Spleen (tissue), 11 donors: ENCODE measurements around the gene CYP19A1. TPM values are rescaled to one million over a fixed set of nuclear protein-coding genes. Genes with fewer than 3 reads are reported as not detected.

Source experiments
- DNase-seq: peaks from one replicate; pipeline ENCODE4 v3.0.0-alpha.2; 2020
- H3K27ac ChIP-seq, 8 donors: fragments of 200-600 bp; sonication (generic) in 7 of 8; 1 replicate in 4 of 8; 2 replicates in 4 of 8; pipeline versions ENCODE4 v1.5.0 to v1.8.0; 2016 to 2021; ENCODE audit warnings: inconsistent platforms in 4 of 8, mild to moderate bottlenecking in 4 of 8, moderate library complexity in 1 of 8
- H3K27me3 ChIP-seq, 7 donors: fragments of 200-600 bp; sonication (generic) in 6 of 7; replicated peaks in 1 of 7; 1 replicate in 4 of 7; 2 replicates in 3 of 7; pipeline versions ENCODE4 v1.5.0 to v1.8.0; 2016 to 2021; ENCODE audit warnings: inconsistent platforms in 3 of 7, mild to moderate bottlenecking in 1 of 7
- H3K36me3 ChIP-seq, 6 donors: fragments of 200-600 bp; sonication (generic) in 5 of 6; 1 replicate in 4 of 6; 2 replicates in 2 of 6; pipeline versions ENCODE4 v1.5.0 to v1.8.0; 2016 to 2021; ENCODE audit warnings: inconsistent platforms in 2 of 6
- H3K4me1 ChIP-seq, 6 donors: fragments of 200-600 bp; sonication (generic) in 5 of 6; 1 replicate in 3 of 6; 2 replicates in 3 of 6; pipeline versions ENCODE4 v1.5.0 to v1.8.0; 2016 to 2021; ENCODE audit warnings: inconsistent platforms in 3 of 6
- H3K4me3 ChIP-seq, 8 donors: fragments of 200-600 bp; sonication (generic) in 7 of 8; 1 replicate in 4 of 8; 2 replicates in 4 of 8; pipeline versions ENCODE4 v1.5.0 to v1.8.0; 2016 to 2021; ENCODE audit warnings: inconsistent platforms in 4 of 8, mild to moderate bottlenecking in 4 of 8, moderate library complexity in 2 of 8
- H3K9me3 ChIP-seq, 8 donors: fragments of 200-600 bp; sonication (generic) in 7 of 8; 1 replicate in 4 of 8; 2 replicates in 4 of 8; pipeline versions ENCODE4 v1.5.0 to v1.8.0; 2016 to 2021; ENCODE audit warnings: inconsistent platforms in 4 of 8
- POLR2A ChIP-seq, 3 donors: fragments of 450-650 bp; IDR thresholded peaks; one replicate each; pipeline ENCODE4 v1.5.1; 2017; ENCODE audit warnings: antibody characterized with exemption in 3 of 3, mild to moderate bottlenecking in 1 of 3
- POLR2AphosphoS5 ChIP-seq, 3 donors: sonication (generic); formaldehyde crosslinking; IDR thresholded peaks; one replicate each; pipeline ENCODE4 v1.5.1; 2017; ENCODE audit warnings: antibody characterized with exemption in 3 of 3
- WGBS, 5 donors: extraction: QIAGEN DNeasy Blood & Tissue Kit in 3 of 5; methylation state at CpG; one replicate each; pipeline versions ENCODE4 v1.1.5 to v1.1.7; 2013 to 2018; 5-methylcytosine and 5-hydroxymethylcytosine counted together
- intact Hi-C: fragments of 100-400 bp; cut with DNase I; formaldehyde crosslinking; loops from one replicate; pipeline ENCODE4 v1.15.0; 2023; ENCODE audit warnings: low total_unique reads
- polyA plus RNA-seq, 3 donors: library from polyadenylated mRNA; stranded (reverse); fragments of 200-250 nt; gene quantifications; one replicate each; pipeline ENCODE4 v1.2.1, GENCODE V29; 2013
- total RNA-seq, 7 donors: library from RNA; depleted of rRNA in 3 of 7; stranded (reverse); fragments of >200 nt in 3 of 7; fragmentation: NEBNext Ultra II Directional in 4 of 7; extraction: Animal tissue kit (Norgen Biotek cat#: 25700) in 4 of 7; gene quantifications; one replicate each; pipeline versions ENCODE4 v1.1.0 to v1.2.1, GENCODE V29; 2016 to 2021
- TF ChIP-seq, protein P1 (sequence below), 11 experiments: fragments of 200-600 bp in 7 of 11; fragments of 450-650 bp in 4 of 11; sonication (generic) in 4 of 11; IDR thresholded peaks in 8 of 11; conservative IDR thresholded peaks in 3 of 11; 1 replicate in 7 of 11; 2 replicates in 4 of 11; pipeline versions ENCODE4 v1.4.0 to v1.8.0; 2016 to 2021; ENCODE audit warnings: antibody characterized with exemption in 11 of 11, inconsistent platforms in 4 of 11, mild to moderate bottlenecking in 1 of 11
- donor health status: healthy with polysubstance abuse.
- donor health status: DM: no; HTN: no; CAD: no; lungs with moderate emphysema.
- donor health status: DM: no; HTN: no; CAD: no.
- donor health status: Bipolar disorder and iron deficiency.
- donor health status: healthy.
- donor health status: DM: no; HTN: no; CAD: no.
- donor health status: DM: yes; HTN: yes; CAD: no.

Gene CYP19A1
- total and polyA plus RNA-seq, 10 donors, result 0.13 to 5.6 (median 0.96) TPM; not detected in 1

DNA sequence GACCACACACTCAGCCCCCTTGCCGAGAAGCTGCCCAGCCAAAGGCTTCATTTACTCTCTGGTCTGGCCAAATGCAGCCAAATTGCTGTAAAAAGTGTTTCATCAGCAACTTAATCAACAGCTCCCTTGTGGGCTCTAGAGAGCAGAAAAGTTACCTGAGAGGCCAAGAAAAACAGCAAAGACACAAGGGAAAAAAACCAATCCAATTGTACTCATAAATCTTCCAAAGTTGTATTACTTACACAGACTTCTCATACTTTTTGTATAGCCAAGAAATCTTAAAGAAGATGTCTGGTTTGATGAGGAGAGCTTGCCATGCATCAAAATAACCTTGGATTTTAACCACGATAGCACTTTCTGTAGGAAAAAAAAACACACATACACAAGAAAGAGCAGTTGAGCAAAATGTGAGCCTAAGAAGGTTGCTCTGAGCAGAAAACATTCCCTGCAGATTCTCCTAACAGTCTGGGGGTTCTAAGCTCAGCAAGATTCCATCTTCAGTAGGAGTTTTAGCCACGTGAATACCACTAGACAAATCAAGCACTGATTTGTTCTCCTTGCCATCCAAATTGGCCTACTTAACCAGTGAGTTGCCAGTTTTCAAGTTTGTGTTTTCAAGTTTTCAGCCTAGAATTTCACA lies 120.0 kb downstream of the CYP19A1 start:
- no peak for DNase-seq
- intact Hi-C loops, result no loop called here
- 57 to 81% (median 71%) methylated on average over 3 of the region's 3 CpGs for WGBS, 5 donors

DNA sequence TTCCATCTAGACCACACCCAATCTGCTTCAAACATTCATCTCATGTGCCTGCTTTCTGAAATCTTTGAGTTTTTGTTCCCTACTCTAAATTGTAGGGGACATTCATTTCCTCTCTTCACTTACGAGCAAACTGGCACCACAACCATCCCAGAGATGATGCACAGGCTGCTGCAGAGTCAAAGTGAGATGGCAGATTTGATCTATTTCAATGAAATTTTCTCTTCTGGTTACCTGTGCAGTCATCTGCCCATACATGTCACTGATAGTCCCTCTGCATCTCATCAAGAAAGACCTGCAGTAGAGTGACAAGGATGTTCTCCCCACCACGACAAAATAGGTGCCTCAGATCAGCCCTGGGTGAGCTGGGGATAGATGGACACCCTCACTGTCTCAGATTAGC lies 125.5 kb downstream of the CYP19A1 start:
- Histone ChIP-seq H3K36me3 (no peaks in the 10 kb centered on the region), H3K4me1 (no peaks in the 10 kb centered on the region), H3K27me3 (peaks cover 0 to 5% (median 0%) of the 10 kb centered on the region in 7 donors), H3K9me3 (no peaks in the 10 kb centered on the region), H3K27ac (no peak overlapping the region), H3K4me3 (no peak overlapping the region)
- no peak for TF ChIP-seq POLR2A (IDR thresholded peaks at IDR 0.05)
- TF ChIP-seq POLR2AphosphoS5 (IDR thresholded peaks at IDR 0.05), result no peak
- TF ChIP-seq, protein P1, sequence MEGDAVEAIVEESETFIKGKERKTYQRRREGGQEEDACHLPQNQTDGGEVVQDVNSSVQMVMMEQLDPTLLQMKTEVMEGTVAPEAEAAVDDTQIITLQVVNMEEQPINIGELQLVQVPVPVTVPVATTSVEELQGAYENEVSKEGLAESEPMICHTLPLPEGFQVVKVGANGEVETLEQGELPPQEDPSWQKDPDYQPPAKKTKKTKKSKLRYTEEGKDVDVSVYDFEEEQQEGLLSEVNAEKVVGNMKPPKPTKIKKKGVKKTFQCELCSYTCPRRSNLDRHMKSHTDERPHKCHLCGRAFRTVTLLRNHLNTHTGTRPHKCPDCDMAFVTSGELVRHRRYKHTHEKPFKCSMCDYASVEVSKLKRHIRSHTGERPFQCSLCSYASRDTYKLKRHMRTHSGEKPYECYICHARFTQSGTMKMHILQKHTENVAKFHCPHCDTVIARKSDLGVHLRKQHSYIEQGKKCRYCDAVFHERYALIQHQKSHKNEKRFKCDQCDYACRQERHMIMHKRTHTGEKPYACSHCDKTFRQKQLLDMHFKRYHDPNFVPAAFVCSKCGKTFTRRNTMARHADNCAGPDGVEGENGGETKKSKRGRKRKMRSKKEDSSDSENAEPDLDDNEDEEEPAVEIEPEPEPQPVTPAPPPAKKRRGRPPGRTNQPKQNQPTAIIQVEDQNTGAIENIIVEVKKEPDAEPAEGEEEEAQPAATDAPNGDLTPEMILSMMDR (IDR thresholded peaks at IDR 0.05 in 8 of 11, conservative IDR thresholded peaks at IDR 0.05 in 3 of 11), result no peak
- 74 to 84% (median 79%) methylated on average over 2 of the region's 2 CpGs for WGBS, 5 donors
- DNase-seq, result no peak
- intact Hi-C loops, result no loop called here

More for the DNA sequence above, 120.0 kb downstream of the CYP19A1 start:
- Histone ChIP-seq H3K4me1 (peaks cover 0 to 5% (median 0%) of the 10 kb centered on the region in 6 donors), H3K9me3 (no peaks in the 10 kb centered on the region), H3K27ac (no peak overlapping the region), H3K4me3 (no peak overlapping the region), H3K36me3 (no peaks in the 10 kb centered on the region), H3K27me3 (peaks cover 0 to 5% (median 0%) of the 10 kb centered on the region in 7 donors)
- TF ChIP-seq, protein P1 (IDR thresholded peaks at IDR 0.05 in 8 of 11, conservative IDR thresholded peaks at IDR 0.05 in 3 of 11), result no peak
- TF ChIP-seq POLR2A (IDR thresholded peaks at IDR 0.05) (no peak), POLR2AphosphoS5 (IDR thresholded peaks at IDR 0.05) (no peak)

DNA sequence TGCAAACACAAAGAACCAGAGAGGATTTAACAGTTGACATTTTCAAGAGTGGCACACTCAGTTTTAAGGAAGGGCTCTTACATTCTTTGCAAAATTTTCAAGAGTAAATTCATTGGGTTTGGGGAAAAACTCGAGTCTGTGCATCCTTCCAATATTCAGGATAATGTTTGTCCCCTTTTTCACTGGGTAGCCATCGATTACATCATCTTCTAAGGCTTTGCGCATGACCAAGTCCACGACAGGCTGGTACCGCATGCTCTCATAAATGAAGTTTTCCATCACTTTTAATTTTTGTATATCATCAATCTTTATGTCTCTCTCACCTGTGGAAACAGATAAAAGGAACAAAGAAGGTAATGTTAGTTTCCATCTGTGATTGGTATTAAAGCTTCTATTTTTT lies 126.2 kb downstream of the CYP19A1 start:
- H3K27ac ChIP-seq, result no peak overlapping the region
- peaks cover 0 to 5% (median 0%) of the 10 kb centered on the region in 7 donors for H3K27me3 ChIP-seq
- no peak overlapping the region for H3K4me3 ChIP-seq
- no peaks in the 10 kb centered on the region for H3K9me3 ChIP-seq
- WGBS, 5 donors, result 78 to 84% (median 79%) methylated on average over 5 of the region's 5 CpGs
- no peaks in the 10 kb centered on the region for H3K4me1 ChIP-seq
- no peaks in the 10 kb centered on the region for H3K36me3 ChIP-seq
- DNase-seq, result no peak
- intact Hi-C loops, result no loop called here
- TF ChIP-seq POLR2A (IDR thresholded peaks at IDR 0.05) (no peak), POLR2AphosphoS5 (IDR thresholded peaks at IDR 0.05) (no peak)
- TF ChIP-seq, protein P1 (IDR thresholded peaks at IDR 0.05 in 8 of 11, conservative IDR thresholded peaks at IDR 0.05 in 3 of 11), result no peak

DNA sequence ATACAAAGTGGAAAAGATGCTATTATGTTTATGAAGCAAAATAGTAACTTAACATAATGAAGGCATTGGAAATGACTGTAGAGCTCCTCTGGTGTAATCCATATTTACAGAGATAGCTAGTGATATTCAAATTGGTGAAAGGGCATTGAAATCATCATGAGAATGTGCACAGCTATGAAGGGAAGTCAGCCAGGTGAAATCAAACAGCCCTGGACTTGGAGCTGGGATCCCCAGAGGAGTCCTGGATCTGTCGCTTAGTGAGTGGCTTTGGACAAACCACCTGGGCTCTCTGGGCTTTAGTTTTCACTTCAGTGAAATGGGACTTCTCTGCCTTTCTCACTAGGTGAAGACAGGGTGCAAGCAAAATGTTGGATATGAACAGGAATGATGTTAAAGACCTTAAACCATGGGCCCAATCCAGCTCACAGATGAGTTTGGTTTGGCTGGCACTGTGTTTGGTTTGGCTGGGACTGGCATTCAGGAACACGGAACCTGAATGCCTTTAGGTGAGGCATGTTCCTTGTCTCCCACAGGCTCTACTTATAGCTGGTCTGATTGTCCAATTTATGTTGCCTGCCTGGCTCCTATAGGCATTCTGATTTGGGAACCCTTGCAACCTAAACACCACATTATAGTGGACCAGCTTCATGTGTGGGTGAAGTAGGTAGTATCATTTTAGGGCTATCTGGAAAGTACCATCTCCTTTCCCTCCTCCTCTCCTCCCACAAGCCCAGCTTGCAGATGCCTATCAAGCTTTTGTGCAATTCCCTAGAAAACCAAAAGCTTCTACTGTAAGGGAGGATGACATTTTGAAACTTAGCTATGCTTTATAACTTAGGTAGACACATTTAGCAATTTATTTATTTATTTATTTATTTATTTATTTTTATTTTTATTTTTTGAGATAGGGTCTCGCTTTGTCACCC lies 133.1 kb downstream of the CYP19A1 start:
- H3K4me1 ChIP-seq, result peaks cover 0 to 8% (median 0%) of the 10 kb centered on the region in 6 donors
- H3K27me3 ChIP-seq, result peaks cover 0 to 12% (median 0%) of the 10 kb centered on the region in 7 donors
- H3K36me3 ChIP-seq, result no peaks in the 10 kb centered on the region
- H3K27ac ChIP-seq, result no peak overlapping the region
- 90 to 97% (median 95%) methylated on average over 2 to 3 of the region's 3 CpGs for WGBS, 5 donors
- H3K4me3 ChIP-seq, result no peak overlapping the region
- TF ChIP-seq POLR2A (IDR thresholded peaks at IDR 0.05) (no peak), POLR2AphosphoS5 (IDR thresholded peaks at IDR 0.05) (no peak)
- TF ChIP-seq, protein P1 (IDR thresholded peaks at IDR 0.05 in 8 of 11, conservative IDR thresholded peaks at IDR 0.05 in 3 of 11), result no peak
- DNase-seq, result no peak
- H3K9me3 ChIP-seq, result no peaks in the 10 kb centered on the region
- intact Hi-C loops, result no loop called here
